Middle frontal gyrus (tissue), 1 donor: ENCODE results near the gene ZNF565.
"Not testable (repeated sequence)": the region's sequence is repeated elsewhere in the genome, so short reads cannot be mapped to it uniquely, and the experiment has no call there.

Experiments used
- DNase-seq: peaks from one replicate; pipeline ENCODE4 v3.0.0-alpha.2; 2015; ENCODE audit warnings: low spot score; ENCODE audit errors: extremely low spot score

Gene ZNF565

GRCh38 chr19:36151144-36152018, 63.1 kb downstream of the ZNF565 start:
- DNase-seq = no peak

- no peak for DNase-seq
Measured at GRCh38 chr19:36150586-36150985, 63.9 kb downstream of the ZNF565 start.

- no peak for DNase-seq
Measured at GRCh38 chr19:36149673-36150406, 64.6 kb downstream of the ZNF565 start.

- DNase-seq = no peak
Measured at GRCh38 chr19:36144624-36145023, 69.8 kb downstream of the ZNF565 start.

GRCh38 chr19:36142496-36142895, 72.0 kb downstream of the ZNF565 start:
- DNase-seq = no peak

GRCh38 chr19:36142046-36142445, 72.4 kb downstream of the ZNF565 start:
- DNase-seq = no peak

GRCh38 chr19:36141039-36141927, 73.2 kb downstream of the ZNF565 start:
- peak; percentile 42 for DNase-seq

GRCh38 chr19:36140304-36141038, 74.0 kb downstream of the ZNF565 start:
- DNase-seq = no peak

- DNase-seq = peak; percentile 96
Measured at GRCh38 chr19:36139473-36140303, 74.8 kb downstream of the ZNF565 start, which contains the start of gene CAPNS1. Gene CAPNS1, plus strand, starts transcription at chr19:36140066. Its CDS starts 946 bp downstream, at chr19:36141012.

- no peak for DNase-seq
Measured at GRCh38 chr19:36139120-36139472, 75.4 kb downstream of the ZNF565 start.

- no peak for DNase-seq
Measured at GRCh38 chr19:36136964-36137686, 77.3 kb downstream of the ZNF565 start.

GRCh38 chr19:36134867-36135266, 79.6 kb downstream of the ZNF565 start:
- not testable (repeated sequence) for DNase-seq
